Peyer's patch (tissue), 4 donors: ENCODE results near the gene SMARCD3. TPM values are rescaled to one million over a fixed set of nuclear protein-coding genes. Genes with fewer than 3 reads are reported as not detected.

Experiments
- DNase-seq, 3 donors: peaks; one replicate each; pipeline ENCODE4 v3.0.0-alpha.2; 2017 to 2019
- H3K27ac ChIP-seq, 4 donors: fragments of 200-600 bp; sonication (generic); one replicate each; pipeline ENCODE4 v1.5.1; 2016 to 2019
- H3K27me3 ChIP-seq, 2 donors: fragments of 200-600 bp; sonication (generic); one replicate each; pipeline ENCODE4 v1.5.1; 2019
- H3K36me3 ChIP-seq, 3 donors: fragments of 200-600 bp; sonication (generic); one replicate each; pipeline ENCODE4 v1.5.1; 2016 to 2019
- H3K4me1 ChIP-seq, 4 donors: fragments of 200-600 bp; sonication (generic); one replicate each; pipeline ENCODE4 v1.5.1; 2016 to 2019
- H3K4me3 ChIP-seq, 4 donors: fragments of 200-600 bp; sonication (generic); 1 replicate in 3 of 4; 2 replicates in 1 of 4; pipeline ENCODE4 v1.5.1; 2016 to 2019; ENCODE audit warnings: mild to moderate bottlenecking in 1 of 4
- H3K9me3 ChIP-seq, 4 donors: fragments of 200-600 bp; sonication (generic); one replicate each; pipeline ENCODE4 v1.5.1; 2016 to 2019; ENCODE audit warnings: mild to moderate bottlenecking in 1 of 4
- POLR2A ChIP-seq, 2 donors: fragments of 450-650 bp; IDR thresholded peaks; one replicate each; pipeline ENCODE4 v1.5.1; 2017; ENCODE audit warnings: antibody characterized with exemption in 2 of 2, mild to moderate bottlenecking in 2 of 2, moderate library complexity in 2 of 2
- total RNA-seq, 4 donors: library from RNA; depleted of rRNA; stranded (reverse); fragments of >200 nt; gene quantifications; one replicate each; pipeline ENCODE4 v1.1.0, GENCODE V29; 2016
- TF ChIP-seq, protein P1 (sequence below), 6 experiments: fragments of 450-650 bp in 4 of 6; fragments of 200-600 bp in 2 of 6; sonication (generic) in 1 of 6; IDR thresholded peaks; one replicate each; pipeline ENCODE4 v1.5.1; 2017 to 2019; ENCODE audit warnings: antibody characterized with exemption in 6 of 6, mild to moderate bottlenecking in 3 of 6, moderate library complexity in 1 of 6

SMARCD3 gene
- total RNA-seq, 4 donors from 2014 or later: 1.2 to 61.1 (median 18.3) TPM

DNA sequence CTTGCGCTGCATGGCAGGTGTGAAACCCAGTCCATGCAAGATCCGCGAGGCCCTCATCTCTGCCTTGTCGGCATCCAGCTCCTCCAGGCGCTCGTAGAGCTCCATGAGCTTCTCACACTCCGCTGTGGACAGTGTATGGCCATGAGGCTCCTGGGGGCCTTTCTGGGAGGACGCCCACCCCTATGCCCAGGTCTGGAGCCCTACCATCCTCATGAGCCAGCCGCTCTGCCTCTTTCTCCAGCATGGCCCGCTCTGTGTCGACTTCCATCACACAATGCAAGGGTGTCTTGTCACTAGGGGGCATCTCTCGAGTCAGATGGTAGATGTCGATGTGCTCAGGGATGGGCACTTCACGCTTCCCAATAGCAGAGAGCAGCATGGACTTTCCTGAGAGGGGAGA is 24.8 kb downstream of the SMARCD3 start:
- H3K27me3 ChIP-seq: no peaks in the 10 kb centered on the region
- no peak for TF ChIP-seq POLR2A (IDR thresholded peaks at IDR 0.05)
- TF ChIP-seq, protein P1, sequence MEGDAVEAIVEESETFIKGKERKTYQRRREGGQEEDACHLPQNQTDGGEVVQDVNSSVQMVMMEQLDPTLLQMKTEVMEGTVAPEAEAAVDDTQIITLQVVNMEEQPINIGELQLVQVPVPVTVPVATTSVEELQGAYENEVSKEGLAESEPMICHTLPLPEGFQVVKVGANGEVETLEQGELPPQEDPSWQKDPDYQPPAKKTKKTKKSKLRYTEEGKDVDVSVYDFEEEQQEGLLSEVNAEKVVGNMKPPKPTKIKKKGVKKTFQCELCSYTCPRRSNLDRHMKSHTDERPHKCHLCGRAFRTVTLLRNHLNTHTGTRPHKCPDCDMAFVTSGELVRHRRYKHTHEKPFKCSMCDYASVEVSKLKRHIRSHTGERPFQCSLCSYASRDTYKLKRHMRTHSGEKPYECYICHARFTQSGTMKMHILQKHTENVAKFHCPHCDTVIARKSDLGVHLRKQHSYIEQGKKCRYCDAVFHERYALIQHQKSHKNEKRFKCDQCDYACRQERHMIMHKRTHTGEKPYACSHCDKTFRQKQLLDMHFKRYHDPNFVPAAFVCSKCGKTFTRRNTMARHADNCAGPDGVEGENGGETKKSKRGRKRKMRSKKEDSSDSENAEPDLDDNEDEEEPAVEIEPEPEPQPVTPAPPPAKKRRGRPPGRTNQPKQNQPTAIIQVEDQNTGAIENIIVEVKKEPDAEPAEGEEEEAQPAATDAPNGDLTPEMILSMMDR (IDR thresholded peaks at IDR 0.05): no peak

DNA sequence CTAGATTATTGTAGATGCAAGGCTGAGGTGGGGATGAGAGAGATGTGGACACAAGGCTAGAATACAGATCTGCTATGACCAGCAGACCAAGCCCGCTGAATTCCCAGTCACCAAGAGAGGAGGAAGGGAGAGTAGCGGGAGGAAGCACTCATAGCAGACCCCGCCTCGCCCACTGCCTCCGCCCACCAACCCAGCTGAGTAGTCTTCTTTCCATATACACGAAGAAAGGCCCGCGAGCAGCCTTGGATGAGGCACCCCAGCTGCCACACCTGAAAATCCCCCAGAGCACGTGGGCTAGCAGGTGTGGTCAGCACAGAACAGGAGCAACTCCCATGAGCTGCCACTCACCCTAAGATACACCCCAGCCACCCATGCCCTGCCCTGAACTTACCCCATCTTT is 30.3 kb downstream of the SMARCD3 start:
- DNase-seq: no peak
- Histone ChIP-seq H3K9me3 (no peaks in the 10 kb centered on the region), H3K4me1 (no peaks in the 10 kb centered on the region), H3K4me3 (no peak overlapping the region), H3K27ac (no peak overlapping the region), H3K36me3 (peaks cover 0 to 95% (median 0%) of the 10 kb centered on the region in 3 donors), H3K27me3 (no peaks in the 10 kb centered on the region)
- TF ChIP-seq, protein P1 (IDR thresholded peaks at IDR 0.05): no peak
- TF ChIP-seq POLR2A (IDR thresholded peaks at IDR 0.05): no peak

More for the DNA sequence above, 24.8 kb downstream of the SMARCD3 start:
- Histone ChIP-seq H3K4me3 (no peak overlapping the region), H3K36me3 (peaks cover 0 to 59% (median 0%) of the 10 kb centered on the region in 3 donors), H3K9me3 (no peaks in the 10 kb centered on the region), H3K4me1 (peaks cover 0 to 18% (median 9%) of the 10 kb centered on the region in 4 donors), H3K27ac (no peak overlapping the region)
- peak in 1 of 3 donors; percentile 20 for DNase-seq

DNA sequence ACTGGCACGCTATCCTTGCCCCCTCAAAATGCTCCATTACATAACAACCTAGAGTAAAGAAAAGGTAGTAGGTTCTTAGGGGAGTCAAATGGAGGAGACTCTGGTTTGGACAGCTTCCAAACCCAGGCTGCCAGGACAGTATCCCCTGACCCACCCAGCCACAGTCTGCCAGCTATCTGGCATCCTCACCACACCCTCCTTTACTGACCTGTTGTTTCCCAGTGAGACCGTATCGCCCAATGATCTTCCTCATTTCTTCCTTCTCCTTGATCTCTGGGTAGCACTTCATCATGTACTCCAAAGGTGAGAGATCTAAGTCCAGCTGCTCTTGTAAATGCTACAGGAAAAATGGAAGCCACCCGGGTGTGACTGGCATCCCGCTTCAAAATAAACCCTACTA is 33.1 kb downstream of the SMARCD3 start:
- Histone ChIP-seq H3K9me3 (no peaks in the 10 kb centered on the region), H3K4me3 (no peak overlapping the region), H3K36me3 (peaks cover 0 to 72% (median 0%) of the 10 kb centered on the region in 3 donors), H3K27ac (peak overlapping the region in 2 of 4 donors; percentile 52), H3K4me1 (no peaks in the 10 kb centered on the region), H3K27me3 (no peaks in the 10 kb centered on the region)
- peak in 1 of 3 donors; percentile 55 for DNase-seq
- no peak for TF ChIP-seq POLR2A (IDR thresholded peaks at IDR 0.05)
- TF ChIP-seq, protein P1 (IDR thresholded peaks at IDR 0.05): no peak

DNA sequence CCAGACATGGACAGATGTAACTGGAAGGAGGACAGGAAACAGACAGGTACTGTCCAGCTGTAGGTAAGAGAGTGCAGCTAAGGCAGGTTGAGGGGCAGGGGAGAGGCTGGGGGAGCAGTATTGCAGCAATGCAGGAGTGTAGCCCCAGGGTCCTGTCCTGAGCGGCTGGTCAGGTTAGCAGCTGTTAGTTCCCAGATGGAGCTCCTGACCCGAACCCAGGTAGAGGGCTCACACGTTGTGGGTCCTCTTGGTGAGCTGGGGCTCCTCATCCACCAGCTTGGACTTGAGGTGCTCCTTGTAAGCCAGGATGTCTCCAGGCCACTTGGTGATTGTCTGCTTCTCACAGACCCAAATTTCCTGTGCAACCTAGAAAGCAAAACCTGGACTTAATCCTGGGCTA is 34.7 kb downstream of the SMARCD3 start:
- Histone ChIP-seq H3K36me3 (peaks cover 0 to 57% (median 0%) of the 10 kb centered on the region in 3 donors), H3K4me1 (no peaks in the 10 kb centered on the region), H3K4me3 (no peak overlapping the region), H3K9me3 (no peaks in the 10 kb centered on the region), H3K27me3 (no peaks in the 10 kb centered on the region), H3K27ac (no peak overlapping the region)
- TF ChIP-seq POLR2A (IDR thresholded peaks at IDR 0.05): no peak
- TF ChIP-seq, protein P1 (IDR thresholded peaks at IDR 0.05): no peak
- DNase-seq: peak in 1 of 3 donors; percentile 34

DNA sequence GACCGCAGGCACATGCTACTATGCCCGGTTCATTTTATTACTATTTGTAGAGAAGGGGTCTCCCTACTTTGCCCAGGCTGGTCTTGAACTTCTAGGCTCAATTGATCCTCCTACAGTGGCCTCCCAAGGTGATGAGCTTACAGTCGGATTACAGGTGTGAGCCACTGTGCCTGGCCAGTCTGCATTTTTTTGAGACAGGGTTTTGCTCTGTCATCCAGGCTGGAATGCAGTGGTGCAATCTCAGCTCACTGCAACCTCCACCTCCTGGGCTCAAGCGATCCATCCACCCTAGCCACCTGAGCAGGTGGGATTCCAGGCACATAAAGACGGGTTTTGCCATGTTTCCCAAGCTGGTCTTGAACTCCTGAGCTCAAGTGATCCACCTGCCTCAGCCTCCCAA is 35.9 kb downstream of the SMARCD3 start:
- Histone ChIP-seq H3K4me1 (no peaks in the 10 kb centered on the region), H3K27ac (no peak overlapping the region), H3K4me3 (no peak overlapping the region), H3K36me3 (peaks cover 0 to 45% (median 0%) of the 10 kb centered on the region in 3 donors), H3K9me3 (no peaks in the 10 kb centered on the region), H3K27me3 (no peaks in the 10 kb centered on the region)
- TF ChIP-seq POLR2A (IDR thresholded peaks at IDR 0.05): no peak
- TF ChIP-seq, protein P1 (IDR thresholded peaks at IDR 0.05): no peak
- DNase-seq: no peak
